Upper lobe of left lung (tissue), 4 donors: Measurements from ENCODE around the gene CDH13.

Experiments
- CTCF ChIP-seq, 6 experiments: fragments of 450-650 bp in 4 of 6; fragments of 200-600 bp in 2 of 6; sonication (generic) in 2 of 6; IDR thresholded peaks; one replicate each; pipeline ENCODE4 v1.5.1; 2016 to 2019; ENCODE audit warnings: antibody characterized with exemption in 6 of 6
- EP300 ChIP-seq, 4 donors: sonication (generic); formaldehyde crosslinking; IDR thresholded peaks; one replicate each; pipeline ENCODE4 v1.5.1; 2017; ENCODE audit warnings: antibody characterized with exemption in 4 of 4, control low read depth in 2 of 4
- POLR2A ChIP-seq, 4 donors: fragments of 450-650 bp; IDR thresholded peaks; one replicate each; pipeline ENCODE4 v1.5.1; 2016 to 2017; ENCODE audit warnings: antibody characterized with exemption in 4 of 4, mild to moderate bottlenecking in 2 of 4
- POLR2AphosphoS5 ChIP-seq, 2 donors: sonication (generic); formaldehyde crosslinking; IDR thresholded peaks; one replicate each; pipeline ENCODE4 v1.5.1; 2017; ENCODE audit warnings: antibody characterized with exemption in 2 of 2

GRCh38 chr16:83113317-83113716, 486.5 kb downstream of the CDH13 start:
- TF ChIP-seq CTCF (IDR thresholded peaks at IDR 0.05), result peak in 4 of 6 experiments; percentile 11 to 43 (median 32)
- TF ChIP-seq POLR2AphosphoS5 (IDR thresholded peaks at IDR 0.05), result no peak
- TF ChIP-seq POLR2A (IDR thresholded peaks at IDR 0.05), result no peak
- TF ChIP-seq EP300 (IDR thresholded peaks at IDR 0.05), result no peak
